Stimulated activated CD4-positive, alpha-beta T cell treated with anti-CD3 and anti-CD28 coated beads, TNF-alpha, amount 100 ng/mL, for 24 hours (primary cell): ENCODE data around the gene PPP1R3E.

Source experiments
- DNase-seq, 3 experiments: peaks; one replicate each; pipeline ENCODE4 v3.0.0-alpha.2; 2020; ENCODE audit warnings: low read depth in 3 of 3

PPP1R3E gene

DNA sequence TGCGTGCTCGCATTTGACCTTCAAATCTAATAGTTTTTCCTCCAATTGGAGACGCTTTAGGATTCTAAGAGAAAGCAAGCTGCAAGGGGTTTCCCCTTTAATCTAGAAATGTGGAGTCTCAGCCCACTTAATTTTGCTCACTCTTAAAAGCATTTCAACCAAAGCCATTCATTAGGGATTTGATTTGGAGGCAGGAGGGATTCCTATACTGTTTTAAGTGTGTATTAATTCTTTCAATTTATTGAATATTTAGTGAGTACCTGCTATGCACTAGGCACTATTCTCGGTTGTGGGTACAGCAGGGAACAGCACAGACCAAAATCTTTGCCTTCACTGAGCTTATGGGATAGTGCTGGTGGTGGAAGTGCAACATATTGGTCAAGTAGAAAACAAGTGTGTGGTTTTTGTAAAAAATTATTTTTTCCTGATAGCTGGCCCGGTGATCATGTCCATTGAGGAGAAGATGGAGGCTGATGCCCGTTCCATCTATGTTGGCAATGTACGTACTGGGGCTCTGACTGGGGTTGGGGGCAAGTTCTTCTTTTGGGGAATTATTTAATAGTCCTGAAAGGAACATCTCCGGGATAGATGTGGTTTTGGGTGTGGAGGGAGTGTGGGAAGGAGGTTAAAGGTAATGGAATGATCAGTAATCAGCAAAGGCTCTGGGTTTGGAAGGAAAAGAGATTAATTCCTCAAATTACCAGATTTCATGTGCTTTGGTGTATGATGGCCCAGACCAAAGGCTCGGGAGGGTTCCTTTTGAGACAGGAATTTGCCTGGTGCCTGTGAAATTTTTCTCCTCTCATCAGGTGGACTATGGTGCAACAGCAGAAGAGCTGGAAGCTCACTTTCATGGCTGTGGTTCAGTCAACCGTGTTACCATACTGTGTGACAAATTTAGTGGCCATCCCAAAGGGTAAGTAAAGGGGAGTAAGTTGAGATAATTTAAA lies 20.2 kb upstream of the PPP1R3E start:
- DNase-seq: no peak

GRCh38 chr14:23321572-23322547 lies 19.2 kb upstream of the PPP1R3E start:
- DNase-seq: peak; percentile 31 to 58 (median 34)

GRCh38 chr14:23320584-23321571 lies 18.2 kb upstream of the PPP1R3E start, which contains the start of gene PABPN1:
Gene PABPN1 (plus strand): TSS chr14:23321457. CDS start chr14:23321470, 13 bp downstream.
- DNase-seq: peak; percentile 92 to 96 (median 95)

DNA sequence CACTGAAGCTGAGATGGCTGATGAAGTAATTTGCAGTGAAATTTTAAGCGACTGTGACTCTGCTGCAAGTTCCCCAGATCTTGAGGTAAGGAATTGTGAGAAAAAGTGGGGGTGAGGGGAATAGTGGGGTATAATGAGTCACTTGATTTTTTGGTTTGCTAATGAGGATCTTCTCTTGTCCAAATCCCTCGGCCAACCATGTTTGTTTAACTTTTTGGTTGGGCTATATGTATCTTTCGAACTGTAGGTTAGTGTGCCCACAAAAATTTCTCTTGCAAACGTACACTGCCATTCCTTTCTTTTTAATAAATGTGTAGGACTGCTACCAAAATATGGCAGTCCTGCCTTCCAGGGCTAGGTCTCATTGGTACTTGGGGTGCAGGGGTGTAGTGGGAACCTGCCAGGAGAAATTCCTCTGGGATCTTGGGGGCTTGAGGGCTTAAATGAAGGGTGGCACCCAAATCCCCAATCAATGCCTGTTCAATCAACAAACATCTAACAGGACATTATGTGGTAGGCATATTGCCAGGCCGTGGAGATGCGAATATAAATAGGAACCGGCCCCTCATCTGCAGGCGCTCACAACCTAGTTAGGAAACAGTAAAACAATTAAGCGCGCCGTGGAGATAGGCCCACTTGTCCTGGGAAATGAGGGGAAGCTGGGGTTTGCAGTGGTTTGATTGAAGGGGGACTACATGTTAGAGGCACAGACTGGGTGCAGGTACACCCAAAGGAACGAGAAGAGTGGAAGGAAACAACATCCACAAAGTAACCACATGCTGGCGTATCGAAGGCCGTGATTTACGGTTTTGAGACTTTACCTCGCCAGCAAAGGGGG lies 17.3 kb upstream of the PPP1R3E start:
- no peak for DNase-seq

DNA sequence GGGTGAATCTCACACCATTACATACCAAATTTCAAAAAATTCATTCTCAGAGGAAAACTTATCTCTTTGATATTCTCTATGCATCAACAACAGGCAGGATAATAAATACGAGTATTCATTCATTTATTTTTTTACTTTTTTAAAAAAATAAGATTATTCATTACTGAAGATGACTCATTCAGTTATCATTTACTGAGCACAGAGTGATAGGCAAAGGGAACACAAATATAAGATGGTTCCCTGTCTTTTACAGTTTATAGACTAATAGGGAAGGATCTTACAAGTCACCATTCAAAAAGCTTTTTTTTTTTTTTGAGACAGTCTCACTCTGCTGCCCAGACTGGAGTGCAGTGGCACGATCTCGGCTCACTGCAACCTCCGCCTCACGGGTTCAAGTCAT lies 13.6 kb upstream of the PPP1R3E start:
- no peak for DNase-seq

- no peak for DNase-seq
Observed at GRCh38 chr14:23310546-23310945, 7.9 kb upstream of the PPP1R3E start.

DNA sequence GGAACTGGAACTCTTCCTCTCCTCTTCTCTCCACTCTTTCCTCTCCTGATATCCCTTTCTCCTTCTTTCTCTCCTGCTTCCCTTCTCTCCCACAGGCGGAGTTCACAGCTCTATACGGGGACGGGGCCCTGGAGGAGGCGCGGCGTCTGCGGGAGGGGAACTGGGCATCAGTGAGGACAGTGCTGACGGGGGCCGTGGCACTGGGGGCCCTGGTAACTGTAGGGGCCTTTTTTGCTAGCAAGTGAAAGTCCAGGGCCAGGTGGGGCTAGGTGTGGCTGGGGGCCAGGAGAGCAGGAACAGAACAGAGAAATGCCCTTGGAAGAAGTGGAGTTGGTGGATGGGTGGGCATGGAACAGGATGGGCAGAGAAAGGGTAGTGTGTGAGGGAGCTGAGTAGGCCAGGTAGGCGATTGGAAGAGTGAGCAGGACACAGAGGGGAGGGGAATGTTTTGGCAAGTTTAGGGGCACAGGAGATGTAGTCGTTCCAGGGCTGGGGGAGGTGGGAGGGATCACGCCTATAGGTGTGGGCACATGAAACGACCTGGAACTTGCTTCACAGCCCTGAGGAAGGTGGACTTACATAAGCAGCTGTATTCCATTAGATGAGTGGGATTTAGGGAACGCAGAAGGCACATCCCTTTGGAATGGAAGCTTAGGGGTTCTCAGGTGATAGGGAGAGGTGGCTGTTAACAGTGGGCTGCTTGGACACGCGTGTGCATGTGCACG lies 6.2 kb upstream of the PPP1R3E start:
- DNase-seq: no peak

DNA sequence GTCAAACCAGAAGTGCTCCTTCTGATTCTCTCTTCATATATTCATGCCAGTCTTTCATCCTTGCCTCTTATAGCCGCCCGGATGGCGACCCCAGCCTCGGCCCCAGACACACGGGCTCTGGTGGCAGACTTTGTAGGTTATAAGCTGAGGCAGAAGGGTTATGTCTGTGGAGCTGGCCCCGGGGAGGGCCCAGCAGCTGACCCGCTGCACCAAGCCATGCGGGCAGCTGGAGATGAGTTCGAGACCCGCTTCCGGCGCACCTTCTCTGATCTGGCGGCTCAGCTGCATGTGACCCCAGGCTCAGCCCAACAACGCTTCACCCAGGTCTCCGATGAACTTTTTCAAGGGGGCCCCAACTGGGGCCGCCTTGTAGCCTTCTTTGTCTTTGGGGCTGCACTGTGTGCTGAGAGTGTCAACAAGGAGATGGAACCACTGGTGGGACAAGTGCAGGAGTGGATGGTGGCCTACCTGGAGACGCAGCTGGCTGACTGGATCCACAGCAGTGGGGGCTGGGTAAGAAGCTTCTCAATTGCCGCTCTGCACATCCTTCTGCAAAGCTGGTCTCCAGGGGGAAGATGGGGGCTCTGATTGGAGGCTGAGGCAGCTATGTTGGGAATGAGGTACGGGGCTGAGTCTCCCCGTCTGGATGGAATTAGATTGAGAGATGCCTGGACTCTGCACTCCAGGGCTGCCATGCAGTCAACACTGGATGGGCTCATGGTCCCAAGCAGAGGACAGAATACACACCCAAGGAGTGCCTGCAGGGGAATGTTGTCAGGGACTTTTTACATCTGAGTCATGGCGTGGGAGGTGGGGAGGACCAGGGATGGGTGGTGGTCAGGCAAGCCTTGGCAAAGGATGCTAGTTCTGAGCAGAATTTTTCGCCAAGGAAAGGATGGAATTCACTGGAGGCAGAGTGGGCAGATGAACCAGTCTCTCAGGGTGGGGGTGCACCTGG lies 5.3 kb upstream of the PPP1R3E start:
- no peak for DNase-seq

- DNase-seq: no peak
Observed at GRCh38 chr14:23307146-23307530, 4.5 kb upstream of the PPP1R3E start.

DNA sequence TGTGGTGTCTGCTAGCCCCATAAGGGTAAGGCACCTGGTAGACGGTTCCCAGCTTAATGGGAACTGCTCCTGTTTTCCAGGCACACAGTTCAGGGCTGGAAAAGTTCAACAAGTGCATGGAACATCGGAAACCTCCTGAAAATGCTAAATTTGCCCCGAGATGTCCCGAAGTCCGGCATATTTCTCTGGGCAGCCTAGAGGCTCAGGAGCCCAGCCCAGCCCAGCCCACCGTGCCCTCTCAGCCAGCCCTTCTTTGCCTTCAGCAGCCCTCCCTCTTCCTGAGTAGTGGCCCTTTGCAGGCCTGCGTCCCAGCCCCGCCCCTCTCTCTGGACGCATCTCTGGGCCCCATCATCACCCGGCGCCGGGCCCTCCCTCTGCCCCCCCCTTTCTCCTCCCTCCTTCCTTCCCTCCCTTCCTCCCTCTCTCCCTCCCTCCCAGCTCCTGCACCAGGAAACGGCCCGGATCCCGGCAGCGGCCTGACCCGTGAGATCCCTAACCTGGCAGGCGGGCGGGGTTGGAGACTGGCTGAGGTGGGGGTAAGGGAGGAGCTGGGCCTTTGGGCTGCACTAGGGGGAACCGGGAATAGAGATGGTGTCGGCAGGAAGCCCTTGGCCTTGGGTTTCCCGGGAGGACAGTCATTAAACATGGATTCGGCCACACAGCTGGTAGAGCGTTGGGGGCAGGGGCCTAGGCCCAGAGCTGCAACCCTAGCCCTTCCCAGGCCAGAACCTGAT lies 3.9 kb upstream of the PPP1R3E start, which contains the start of gene BCL2L2:
BCL2L2 (plus strand) TSS at position 422 of the 734 bp plus-strand sequence. CDS start 935 bp downstream, outside the sequence.
- DNase-seq: no peak

- DNase-seq: no peak
Observed at GRCh38 chr14:23301969-23302289, 730 bp downstream of the PPP1R3E start.

DNA sequence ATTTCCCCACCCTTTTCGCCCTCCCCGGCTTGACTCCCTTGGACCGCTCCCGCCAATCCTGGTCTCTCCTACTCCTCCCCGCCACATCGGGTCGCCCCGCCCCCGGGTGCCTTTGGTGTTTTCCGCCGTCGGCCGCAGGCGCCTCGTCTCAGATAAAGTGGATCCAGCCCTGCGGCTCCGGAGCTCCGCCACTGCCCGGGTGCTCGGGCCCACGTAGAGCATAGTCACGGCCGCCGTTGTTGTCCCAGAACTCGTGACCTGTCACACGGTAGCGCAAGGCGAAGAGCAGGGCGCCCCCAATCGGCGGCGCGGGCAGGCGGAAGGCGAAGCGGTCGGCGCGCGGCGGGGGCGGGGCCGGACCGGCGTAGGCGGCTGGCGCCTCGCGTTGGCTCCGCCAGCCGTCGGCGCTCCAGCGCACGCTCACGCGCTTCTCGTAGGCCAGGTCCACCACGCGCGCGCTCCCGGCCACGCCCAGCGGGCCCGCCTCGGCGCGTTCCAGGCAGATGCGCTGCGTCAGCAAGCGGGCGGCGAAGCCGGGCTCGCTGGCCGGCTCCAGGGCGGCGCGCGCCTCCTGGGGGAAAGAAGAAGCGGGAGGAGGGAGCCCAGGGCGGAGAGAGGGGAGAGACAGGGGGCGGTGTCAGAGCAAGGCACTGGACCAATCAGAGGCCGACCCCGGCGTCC lies 1.2 kb downstream of the PPP1R3E start:
- DNase-seq: peak; percentile 91 to 97 (median 96)

DNA sequence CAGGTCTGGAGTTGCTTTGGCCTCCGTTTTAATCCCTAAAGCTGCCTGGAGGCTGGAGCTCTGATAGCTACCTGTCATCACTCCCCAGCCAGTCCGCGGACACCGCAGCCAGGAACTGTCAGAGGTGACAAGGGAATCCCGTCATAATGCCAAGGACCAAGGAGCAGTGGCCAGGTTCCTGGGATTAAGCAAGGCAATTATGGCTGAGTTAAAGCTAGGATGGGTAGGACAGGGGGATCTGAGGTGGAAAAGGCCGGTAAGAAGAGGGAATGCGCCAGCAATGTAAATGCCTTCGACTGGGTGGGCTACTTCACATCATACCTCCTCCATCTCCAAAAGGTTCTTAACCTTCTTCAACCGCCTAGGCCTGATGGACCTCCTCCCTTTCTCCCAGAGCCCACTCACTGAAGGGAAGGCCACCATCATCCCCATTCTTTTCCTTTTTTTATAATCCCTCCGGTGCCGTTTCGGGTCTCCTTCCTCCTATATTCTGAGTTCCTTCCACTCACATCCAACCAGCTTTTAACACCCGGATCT lies 1.9 kb downstream of the PPP1R3E start:
- DNase-seq: no peak

DNA sequence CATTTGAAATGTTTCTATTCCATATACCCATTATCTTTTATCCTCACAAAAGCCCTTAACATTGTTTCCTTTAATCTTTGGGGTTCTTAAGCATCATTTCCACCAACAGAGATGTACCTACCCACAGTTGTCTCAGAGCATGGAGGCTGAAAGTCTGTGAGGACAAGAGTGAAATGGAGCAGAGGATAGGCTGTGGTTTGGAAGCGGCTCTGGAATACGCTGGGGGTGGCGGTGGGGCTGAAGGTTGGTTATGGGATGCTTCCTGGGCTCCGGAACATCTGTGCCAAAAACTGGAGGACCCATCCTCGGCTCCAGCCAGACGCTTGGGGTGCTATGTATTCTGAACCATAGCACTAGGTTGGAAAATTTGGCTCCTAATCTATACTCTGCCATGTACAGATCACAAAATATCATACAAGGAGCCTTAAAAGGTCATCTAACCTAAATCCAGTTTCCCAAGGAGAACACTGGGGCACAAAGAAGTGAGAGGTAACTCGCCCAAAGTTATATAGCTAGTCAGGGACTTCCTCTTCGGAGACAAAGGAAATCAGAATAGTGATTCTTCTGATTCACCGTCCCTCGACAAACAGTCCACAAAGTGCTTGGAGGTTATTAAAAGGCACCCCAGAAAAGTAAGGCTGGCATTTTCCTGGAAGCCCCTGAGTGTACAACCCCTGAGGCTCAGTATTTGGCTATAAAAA lies 2.5 kb downstream of the PPP1R3E start:
- no peak for DNase-seq

DNA sequence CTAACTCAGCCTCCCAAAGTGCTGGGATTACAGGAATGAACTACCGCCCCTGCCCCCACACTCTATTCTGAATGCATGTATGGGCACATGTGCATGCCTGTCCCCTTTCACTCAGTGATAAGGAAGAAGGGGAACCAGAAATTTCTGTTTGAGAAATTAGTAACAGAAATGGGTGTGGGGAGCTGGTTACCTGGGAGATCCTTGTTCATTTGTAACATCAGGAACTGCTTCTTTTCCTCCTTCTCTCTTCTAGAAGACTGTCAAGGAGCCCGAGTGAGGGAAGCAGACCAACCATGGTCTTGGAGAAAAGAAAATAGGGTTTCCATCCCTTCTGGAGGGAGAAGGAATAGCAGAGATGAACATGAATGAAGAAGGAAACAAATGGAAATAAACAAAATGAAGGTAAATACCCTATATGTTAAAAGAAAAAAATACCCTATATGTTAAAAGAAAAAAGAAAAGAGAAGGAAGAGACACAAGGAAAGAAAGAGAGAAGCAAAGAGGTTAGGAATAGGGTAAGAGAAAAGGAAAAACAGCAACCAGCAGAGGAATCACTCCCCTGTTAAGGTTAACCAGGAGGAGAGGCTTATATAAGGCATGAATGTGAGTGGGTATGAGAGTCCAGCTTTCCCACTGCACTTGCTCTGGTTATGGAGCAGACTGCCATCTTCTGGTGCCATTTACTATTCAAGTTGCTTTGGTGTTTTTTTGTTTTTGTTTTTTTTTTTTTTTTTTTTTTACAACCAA lies 3.3 kb downstream of the PPP1R3E start:
- no peak for DNase-seq
